ENCODE data around the gene RERE.
A peak's percentile ranks its signal among the peaks of the same experiment; 100 is the strongest.

The RERE gene

GRCh38 chr1:8691662-8692061, 125.8 kb downstream of the RERE start:
- TF ChIP-seq TRIM28 (IDR thresholded peaks at IDR 0.05; ENCODE audit: borderline replicate concordance, low read length): no peak
- TF ChIP-seq ZNF350 (tag by site-specific recombination; IDR thresholded peaks at IDR 0.05): no peak
- TF ChIP-seq ZBTB26 (tag by site-specific recombination; optimal IDR thresholded peaks at IDR 0.05): no peak
- TF ChIP-seq ZNF132 (tag by site-specific recombination; IDR thresholded peaks at IDR 0.05; ENCODE audit: borderline replicate concordance): no peak
- TF ChIP-seq ZNF692 (tag by site-specific recombination; IDR thresholded peaks at IDR 0.05): no peak
- peak; percentile 86 for TF ChIP-seq SCRT2 (tag by site-specific recombination; IDR thresholded peaks at IDR 0.05)
- TF ChIP-seq ZNF629 (tag by site-specific recombination; IDR thresholded peaks at IDR 0.05): no peak
- TF ChIP-seq ZNF449 (tag by site-specific recombination; IDR thresholded peaks at IDR 0.05): no peak
- no peak for TF ChIP-seq BCL11A (tag by site-specific recombination; IDR thresholded peaks at IDR 0.05; ENCODE audit: low read depth)
- peak; percentile 66 for TF ChIP-seq SCRT1 (tag by site-specific recombination; IDR thresholded peaks at IDR 0.05; ENCODE audit: borderline replicate concordance)
- no peak for TF ChIP-seq ZNF221 (tag by site-specific recombination; IDR thresholded peaks at IDR 0.05; ENCODE audit: borderline replicate concordance)
- TF ChIP-seq ZNF302 (tag by site-specific recombination; IDR thresholded peaks at IDR 0.05; ENCODE audit: low read depth): no peak
- no peak for TF ChIP-seq ZNF654 (tag by site-specific recombination; IDR thresholded peaks at IDR 0.05; ENCODE audit: low read depth)
- no peak for TF ChIP-seq ZBTB48 (tag by site-specific recombination; IDR thresholded peaks at IDR 0.05)
- CTCF ChIA-PET: interaction anchor here (0.5 to 1.2 kb wide), 6 partner anchors 12 to 298 kb away, joined by 3 to 6 read pairs (median 3); no protein-coding TSS in a partner anchor
- Histone ChIP-seq H3K9me3 (ENCODE audit: control insufficient read depth, insufficient read depth, low read depth, low read length) (no peaks in the 10 kb centered on the region), H3K4me1 (ENCODE audit: control insufficient read depth, insufficient read depth, low read length) (peaks cover 14% of the 10 kb centered on the region; the same call in 1 of the 2 replicates), H3K27ac (ENCODE audit: extremely low read depth, low read depth, low read length) (no peak overlapping the region), H3K4me3 (ENCODE audit: low read depth, low read length) (no peak overlapping the region), H3K36me3 (ENCODE audit: control insufficient read depth in 2 of 2, insufficient read depth in 1 of 2, low read length in 2 of 2) (no peaks in the 10 kb centered on the region)
- POLR2A ChIA-PET: no interaction called here

GRCh38 chr1:8690253-8690525, 127.3 kb downstream of the RERE start:
- Histone ChIP-seq H3K4me3 (ENCODE audit: low read depth, low read length) (no peak overlapping the region), H3K36me3 (ENCODE audit: control insufficient read depth in 2 of 2, insufficient read depth in 1 of 2, low read length in 2 of 2) (no peaks in the 10 kb centered on the region), H3K27ac (ENCODE audit: extremely low read depth, low read depth, low read length) (no peak overlapping the region), H3K4me1 (ENCODE audit: control insufficient read depth, insufficient read depth, low read length) (peaks cover 14% of the 10 kb centered on the region; the same call in 1 of the 2 replicates), H3K9me3 (ENCODE audit: control insufficient read depth, insufficient read depth, low read depth, low read length) (no peaks in the 10 kb centered on the region)
- ChIA-PET POLR2A (interaction anchor here (1.2 kb wide), 1 partner anchor 13 kb away, joined by 5 read pairs; no protein-coding TSS in a partner anchor), CTCF (interaction anchor here (0.8 kb wide), 1 partner anchor 11 kb away, joined by 5 read pairs; no protein-coding TSS in a partner anchor)
- TF ChIP-seq ZNF664 (tag by site-specific recombination; IDR thresholded peaks at IDR 0.05): peak; percentile 63
- TF ChIP-seq GFI1B (tag by site-specific recombination; IDR thresholded peaks at IDR 0.05): no peak

- POLR2A ChIA-PET: interaction anchor here (1.0 to 1.2 kb wide), 2 partner anchors 12 to 14 kb away, joined by 4 to 5 read pairs; no protein-coding TSS in a partner anchor
- Histone ChIP-seq H3K9me3 (ENCODE audit: control insufficient read depth, insufficient read depth, low read depth, low read length) (no peaks in the 10 kb centered on the region), H3K4me3 (ENCODE audit: low read depth, low read length) (no peak overlapping the region), H3K4me1 (ENCODE audit: control insufficient read depth, insufficient read depth, low read length) (peaks cover 14% of the 10 kb centered on the region; the same call in 1 of the 2 replicates), H3K36me3 (ENCODE audit: control insufficient read depth in 2 of 2, insufficient read depth in 1 of 2, low read length in 2 of 2) (no peaks in the 10 kb centered on the region), H3K27ac (ENCODE audit: extremely low read depth, low read depth, low read length) (no peak overlapping the region)
- CTCF ChIA-PET: interaction anchor here (0.6 kb wide), 1 partner anchor 240 kb away, joined by 3 read pairs; no protein-coding TSS in a partner anchor
- TF ChIP-seq ZNF324 (tag by site-specific recombination; IDR thresholded peaks at IDR 0.05) (no peak), PRDM10 (tag by site-specific recombination; IDR thresholded peaks at IDR 0.05) (peak; percentile 40; the same call in 1 of the 2 replicates), GFI1B (tag by site-specific recombination; IDR thresholded peaks at IDR 0.05) (no peak), ZNF391 (tag by site-specific recombination; IDR thresholded peaks at IDR 0.05; ENCODE audit: borderline replicate concordance, low read depth) (no peak), SETDB1 (IDR thresholded peaks at IDR 0.05; ENCODE audit: insufficient read length, low read length) (peak; percentile 39), ZFP41 (tag by site-specific recombination; IDR thresholded peaks at IDR 0.05; ENCODE audit: borderline replicate concordance) (no peak), ZNF292 (tag by site-specific recombination; IDR thresholded peaks at IDR 0.05; ENCODE audit: borderline replicate concordance, low read depth) (no peak), ZNF140 (tag by site-specific recombination; IDR thresholded peaks at IDR 0.05) (no peak)
Observed at GRCh38 chr1:8689431-8690252, 127.8 kb downstream of the RERE start.

All from HEK293 (cell line).